MM.1S (cell line): ENCODE measurements around the gene DAAM2.

Experiments
- DNase-seq: peaks from one replicate; pipeline ENCODE4 v3.0.0-alpha.2; 2015
- H2AFZ ChIP-seq: fragments of 300-600 bp; sonication (generic); 2 replicates; pipeline ENCODE4 v1.6.0; 2016; ENCODE audit warnings: antibody characterized with exemption, low read length
- H3F3A ChIP-seq: fragments of 300-600 bp; sonication (generic); 2 replicates; pipeline ENCODE4 v1.6.1; 2016; ENCODE audit warnings: mild to moderate bottlenecking, antibody characterized with exemption, low read length, moderate library complexity, mixed read lengths; ENCODE audit not compliant: insufficient read depth
- H3K27ac ChIP-seq: fragments of 300-600 bp; sonication (generic); 2 replicates; pipeline ENCODE4 v1.5.1; 2016; ENCODE audit warnings: mild to moderate bottlenecking, low read length
- H3K27me3 ChIP-seq: fragments of 300-600 bp; sonication (generic); replicated peaks from 2 replicates; pipeline ENCODE4 v1.6.0; 2016; ENCODE audit warnings: low read length; ENCODE audit not compliant: insufficient read depth
- H3K36me3 ChIP-seq: fragments of 300-600 bp; sonication (generic); replicated peaks from 2 replicates; pipeline ENCODE4 v1.6.1; 2016; ENCODE audit warnings: mild to moderate bottlenecking, low read length, mixed read lengths; ENCODE audit not compliant: insufficient read depth
- H3K4me1 ChIP-seq: fragments of 300-600 bp; sonication (generic); 2 replicates; pipeline ENCODE4 v1.6.1; 2016; ENCODE audit warnings: low read length, mixed read lengths
- H3K4me2 ChIP-seq: fragments of 300-600 bp; sonication (generic); 2 replicates; pipeline ENCODE4 v1.6.0; 2016; ENCODE audit warnings: low read depth, low read length
- H3K4me3 ChIP-seq: fragments of 300-600 bp; sonication (generic); 2 replicates; pipeline ENCODE4 v1.5.1; 2016; ENCODE audit warnings: low read length, mixed read lengths
- H3K79me2 ChIP-seq: fragments of 300-600 bp; sonication (generic); 2 replicates; pipeline ENCODE4 v1.6.1; 2016; ENCODE audit warnings: mixed run types, low read length, mixed read lengths
- H3K9ac ChIP-seq: fragments of 300-600 bp; sonication (generic); 2 replicates; pipeline ENCODE4 v1.6.1; 2016; ENCODE audit warnings: low read length, mixed read lengths
- H3K9me2 ChIP-seq: fragments of 300-600 bp; sonication (generic); replicated peaks from 2 replicates; pipeline ENCODE4 v1.6.1; 2016; ENCODE audit warnings: mild to moderate bottlenecking, low read length, mixed read lengths; ENCODE audit not compliant: insufficient read depth
- H3K9me3 ChIP-seq: fragments of 300-600 bp; sonication (generic); replicated peaks from 2 replicates; pipeline ENCODE4 v1.6.1; 2016; ENCODE audit warnings: mild to moderate bottlenecking, low read length, mixed read lengths; ENCODE audit not compliant: insufficient read depth
- H4K20me1 ChIP-seq: fragments of 300-600 bp; sonication (generic); 2 replicates; pipeline ENCODE4 v1.6.1; 2016; ENCODE audit warnings: mild to moderate bottlenecking, low read length, moderate library complexity, mixed read lengths; ENCODE audit not compliant: insufficient read depth
- CTCF ChIP-seq: fragments of 300-600 bp; sonication (generic); IDR thresholded peaks from 2 replicates; pipeline ENCODE4 v1.5.1; 2016; ENCODE audit warnings: antibody characterized with exemption, low read length, mixed read lengths
- EZH2 ChIP-seq: fragments of 300-600 bp; sonication (generic); optimal IDR thresholded peaks from 2 replicates; pipeline ENCODE3; 2017; ENCODE audit warnings: low read depth, mild to moderate bottlenecking, antibody characterized with exemption, low read length, mixed read lengths
- EZH2phosphoT487 ChIP-seq: fragments of 300-600 bp; sonication (generic); IDR thresholded peaks from 2 replicates; pipeline ENCODE4 v1.6.1; 2018; ENCODE audit warnings: antibody characterized with exemption, low read length

Gene DAAM2

DNA sequence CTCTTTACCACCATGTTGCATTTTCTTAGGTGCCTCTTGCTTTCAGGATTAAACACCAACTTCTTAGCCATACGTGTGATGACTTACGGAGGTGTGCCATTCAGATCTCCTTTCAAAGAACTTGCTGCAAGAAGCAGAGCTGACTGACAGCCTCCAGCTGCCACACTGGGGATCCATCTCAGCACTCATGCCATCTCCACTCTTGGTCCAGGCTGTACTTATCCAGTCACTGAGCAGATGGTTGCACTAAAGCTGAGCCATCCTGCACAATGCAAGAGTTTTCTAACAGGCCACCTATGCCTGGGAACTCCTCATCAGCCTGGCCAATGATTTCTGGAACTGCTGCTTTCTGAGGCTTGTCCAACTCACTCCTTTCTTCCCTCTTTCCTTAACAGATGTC lies 35.6 kb upstream of the DAAM2 start:
- no peaks in the 10 kb centered on the region for H3K4me1 ChIP-seq
- no peak for TF ChIP-seq EZH2phosphoT487
- TF ChIP-seq CTCF, result no peak
- TF ChIP-seq EZH2, result no peak
- H3K4me2 ChIP-seq, result no peak overlapping the region
- H3K9ac ChIP-seq, result no peak overlapping the region
- no peaks in the 10 kb centered on the region for H4K20me1 ChIP-seq
- no peak overlapping the region for H3K27ac ChIP-seq
- no peak overlapping the region for H2AFZ ChIP-seq
- H3K4me3 ChIP-seq, result no peak overlapping the region
- DNase-seq, result no peak
- no peaks in the 10 kb centered on the region for H3F3A ChIP-seq
- no peaks in the 10 kb centered on the region for H3K36me3 ChIP-seq
- no peaks in the 10 kb centered on the region for H3K9me3 ChIP-seq
- H3K27me3 ChIP-seq, result no peaks in the 10 kb centered on the region
- no peaks in the 10 kb centered on the region for H3K9me2 ChIP-seq
- H3K79me2 ChIP-seq, result no peaks in the 10 kb centered on the region

DNA sequence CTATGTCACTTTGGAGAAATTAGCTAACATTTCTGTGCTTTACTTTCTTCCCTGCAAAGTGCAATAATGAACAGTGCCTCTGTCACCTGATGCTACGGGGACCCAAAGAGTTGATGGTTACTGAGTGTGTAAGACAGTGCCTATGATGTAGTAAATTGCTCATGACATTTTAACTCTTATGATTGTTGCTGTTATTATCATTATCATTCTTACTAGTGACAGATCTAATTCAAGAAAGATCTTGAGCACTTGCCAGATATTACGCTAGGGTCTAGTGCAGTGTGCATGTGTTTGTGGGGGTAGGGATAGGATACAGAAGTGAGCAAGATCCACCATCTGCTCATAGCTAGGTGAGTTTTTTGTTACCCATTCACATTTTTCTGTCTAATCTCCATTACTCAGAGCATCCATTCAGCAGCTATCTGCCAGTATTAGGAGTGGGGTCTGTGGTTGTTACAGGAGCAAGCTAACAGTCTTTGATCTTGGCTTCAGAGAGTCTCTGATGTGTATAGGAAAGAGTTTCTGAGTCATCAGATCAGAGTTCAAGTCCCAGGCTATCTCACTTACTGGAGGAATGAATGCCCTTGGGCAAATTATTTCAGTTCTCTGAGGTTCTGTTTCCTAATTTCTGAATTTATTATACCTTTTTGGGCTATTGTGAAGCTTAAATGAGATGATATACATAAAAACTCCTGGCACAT lies 33.1 kb upstream of the DAAM2 start:
- Histone ChIP-seq H3K36me3 (no peaks in the 10 kb centered on the region), H3K79me2 (no peaks in the 10 kb centered on the region), H3K27me3 (no peaks in the 10 kb centered on the region), H3K4me2 (no peak overlapping the region), H3F3A (no peaks in the 10 kb centered on the region), H3K9me2 (no peaks in the 10 kb centered on the region), H4K20me1 (no peaks in the 10 kb centered on the region), H2AFZ (no peak overlapping the region), H3K27ac (no peak overlapping the region), H3K4me3 (no peak overlapping the region), H3K9ac (no peak overlapping the region), H3K4me1 (no peaks in the 10 kb centered on the region), H3K9me3 (no peaks in the 10 kb centered on the region)
- TF ChIP-seq EZH2 (no peak), CTCF (no peak), EZH2phosphoT487 (no peak)
- DNase-seq, result no peak

- no peak overlapping the region for H2AFZ ChIP-seq
- TF ChIP-seq EZH2phosphoT487 (no peak), EZH2 (no peak), CTCF (no peak)
- H3K9ac ChIP-seq, result no peak overlapping the region
- no peaks in the 10 kb centered on the region for H3K27me3 ChIP-seq
- no peaks in the 10 kb centered on the region for H3F3A ChIP-seq
- no peaks in the 10 kb centered on the region for H3K36me3 ChIP-seq
- H3K4me1 ChIP-seq, result no peaks in the 10 kb centered on the region
- no peaks in the 10 kb centered on the region for H4K20me1 ChIP-seq
- no peaks in the 10 kb centered on the region for H3K9me2 ChIP-seq
- no peak for DNase-seq
- H3K79me2 ChIP-seq, result no peaks in the 10 kb centered on the region
- no peaks in the 10 kb centered on the region for H3K9me3 ChIP-seq
- H3K27ac ChIP-seq, result no peak overlapping the region
- no peak overlapping the region for H3K4me3 ChIP-seq
- H3K4me2 ChIP-seq, result no peak overlapping the region
Observed at GRCh38 chr6:39760226-39760952, 31.8 kb upstream of the DAAM2 start.
